ENCODE data around the gene DCTN2. TPM values are rescaled to one million over a fixed set of nuclear protein-coding genes. Genes with fewer than 3 reads are reported as not detected.

DCTN2 gene
- total RNA-seq, 2 experiments from 2014 or later = 39.6 TPM

- Mint-ChIP-seq H3K27me3 (peaks cover 4% of the 10 kb centered on the region), H3K27ac (no peak overlapping the region), H3K4me1 (ENCODE audit: low read depth) (peaks cover 28% of the 10 kb centered on the region), H3K4me3 (peak overlapping the region; percentile 57), H3K9me3 (no peaks in the 10 kb centered on the region), H3K36me3 (ENCODE audit: low read depth) (peaks cover 4% of the 10 kb centered on the region)
- ATAC-seq (ENCODE audit: poor library complexity) (no peak), DNase-seq (no peak)
- no peak for TF ChIP-seq CTCF (IDR thresholded peaks at IDR 0.05)
- Histone ChIP-seq H3K4me1 (ENCODE audit: insufficient read depth, low read length) (peaks cover 26% of the 10 kb centered on the region), H3K27ac (ENCODE audit: low read depth in 1 of 2, low read length in 2 of 2) (no peak overlapping the region), H3K27me3 (ENCODE audit: control insufficient read depth in 1 of 2, insufficient read depth in 2 of 2, low read length in 2 of 2) (peaks cover 4 to 8% of the 10 kb centered on the region in 2 experiments), H3K9me3 (ENCODE audit: control insufficient read depth in 1 of 2, insufficient read depth in 1 of 2, low read length in 2 of 2) (no peaks in the 10 kb centered on the region), H3K4me3 (ENCODE audit: low read length) (peak overlapping the region; percentile 60), H3K36me3 (ENCODE audit: insufficient read depth, low read length) (no peaks in the 10 kb centered on the region)
- ChIA-PET CTCF (no interaction called here), POLR2A (no interaction called here)
- intact Hi-C loops (cut with DNase I, micrococcal nuclease) = loop anchor here in 1 of 2 experiments (10.0 kb wide), 1 partner anchor 1006 kb away; no protein-coding TSS in a partner anchor
Measured at GRCh38 chr12:57550641-57551549, 3.9 kb upstream of the DCTN2 start.

- H3K27me3 ChIP-seq (ENCODE audit: control insufficient read depth in 1 of 2, insufficient read depth in 2 of 2, low read length in 2 of 2) = peaks cover 4 to 8% of the 10 kb centered on the region in 2 experiments
- H3K27ac ChIP-seq (ENCODE audit: low read depth in 1 of 2, low read length in 2 of 2) = no peak within 1 kb of the TSS
- H3K36me3 ChIP-seq (ENCODE audit: insufficient read depth, low read length) = no peaks in the 10 kb centered on the region
- H3K27ac Mint-ChIP-seq = no peak within 1 kb of the TSS
- intact Hi-C loops (cut with DNase I, micrococcal nuclease) = loop anchor here (5.0 to 10.0 kb wide), 3 partner anchors 63 to 1005 kb away; partner anchors contain the start of genes ARHGAP9 (in 1 of the 2) and MARS1 (in 1 of the 2)
- CTCF ChIA-PET = no interaction called here
- peaks cover 4% of the 10 kb centered on the region for H3K27me3 Mint-ChIP-seq
- peak within 1 kb of the TSS; percentile 61 for H3K4me3 Mint-ChIP-seq
- POLR2A ChIA-PET = no interaction called here
- H3K4me1 ChIP-seq (ENCODE audit: insufficient read depth, low read length) = peaks cover 30% of the 10 kb centered on the region
- peak in 13 of 14 experiments; percentile 19 to 74 (median 50) for DNase-seq
- peak; percentile 47 for ATAC-seq (ENCODE audit: poor library complexity)
- H3K9me3 ChIP-seq (ENCODE audit: control insufficient read depth in 1 of 2, insufficient read depth in 1 of 2, low read length in 2 of 2) = no peaks in the 10 kb centered on the region
- H3K36me3 Mint-ChIP-seq (ENCODE audit: low read depth) = peaks cover 9% of the 10 kb centered on the region
- H3K4me1 Mint-ChIP-seq (ENCODE audit: low read depth) = peaks cover 36% of the 10 kb centered on the region
- peak within 1 kb of the TSS; percentile 60 for H3K4me3 ChIP-seq (ENCODE audit: low read length)
- no peaks in the 10 kb centered on the region for H3K9me3 Mint-ChIP-seq
- TF ChIP-seq CTCF (IDR thresholded peaks at IDR 0.05) = no peak
Measured at GRCh38 chr12:57549909-57550640, 3.1 kb upstream of the DCTN2 start, which contains the start of gene KIF5A. Gene KIF5A, plus strand, starts transcription at chr12:57550044. Its CDS starts 228 bp downstream, at chr12:57550272.

- Mint-ChIP-seq H3K9me3 (no peaks in the 10 kb centered on the region), H3K36me3 (ENCODE audit: low read depth) (peaks cover 13% of the 10 kb centered on the region), H3K4me1 (ENCODE audit: low read depth) (peaks cover 42% of the 10 kb centered on the region), H3K27me3 (peaks cover 4% of the 10 kb centered on the region), H3K4me3 (peak overlapping the region; percentile 61), H3K27ac (no peak overlapping the region)
- DNase-seq (no peak), ATAC-seq (ENCODE audit: poor library complexity) (no peak)
- TF ChIP-seq CTCF (IDR thresholded peaks at IDR 0.05) = no peak
- Histone ChIP-seq H3K4me1 (ENCODE audit: insufficient read depth, low read length) (peaks cover 30% of the 10 kb centered on the region), H3K36me3 (ENCODE audit: insufficient read depth, low read length) (no peaks in the 10 kb centered on the region), H3K9me3 (ENCODE audit: control insufficient read depth in 1 of 2, insufficient read depth in 1 of 2, low read length in 2 of 2) (no peaks in the 10 kb centered on the region), H3K27me3 (ENCODE audit: control insufficient read depth in 1 of 2, insufficient read depth in 2 of 2, low read length in 2 of 2) (peaks cover 4 to 8% of the 10 kb centered on the region in 2 experiments), H3K4me3 (ENCODE audit: low read length) (peak overlapping the region; percentile 60), H3K27ac (ENCODE audit: low read depth in 1 of 2, low read length in 2 of 2) (no peak overlapping the region)
- ChIA-PET POLR2A (no interaction called here), CTCF (no interaction called here)
- intact Hi-C loops (cut with DNase I, micrococcal nuclease) = loop anchor here (5.0 kb wide), 2 partner anchors 62 to 72 kb away; partner anchors contain the start of genes ARHGAP9 (in 1 of the 2) and MARS1 (in 1 of the 2)
Measured at GRCh38 chr12:57549203-57549908, 2.4 kb upstream of the DCTN2 start.
